ENCODE measurements around the gene EMD.
"Not testable (repeated sequence)": the region's sequence is repeated elsewhere in the genome, so short reads cannot be mapped to it uniquely, and the experiment has no call there.

The EMD gene

DNA sequence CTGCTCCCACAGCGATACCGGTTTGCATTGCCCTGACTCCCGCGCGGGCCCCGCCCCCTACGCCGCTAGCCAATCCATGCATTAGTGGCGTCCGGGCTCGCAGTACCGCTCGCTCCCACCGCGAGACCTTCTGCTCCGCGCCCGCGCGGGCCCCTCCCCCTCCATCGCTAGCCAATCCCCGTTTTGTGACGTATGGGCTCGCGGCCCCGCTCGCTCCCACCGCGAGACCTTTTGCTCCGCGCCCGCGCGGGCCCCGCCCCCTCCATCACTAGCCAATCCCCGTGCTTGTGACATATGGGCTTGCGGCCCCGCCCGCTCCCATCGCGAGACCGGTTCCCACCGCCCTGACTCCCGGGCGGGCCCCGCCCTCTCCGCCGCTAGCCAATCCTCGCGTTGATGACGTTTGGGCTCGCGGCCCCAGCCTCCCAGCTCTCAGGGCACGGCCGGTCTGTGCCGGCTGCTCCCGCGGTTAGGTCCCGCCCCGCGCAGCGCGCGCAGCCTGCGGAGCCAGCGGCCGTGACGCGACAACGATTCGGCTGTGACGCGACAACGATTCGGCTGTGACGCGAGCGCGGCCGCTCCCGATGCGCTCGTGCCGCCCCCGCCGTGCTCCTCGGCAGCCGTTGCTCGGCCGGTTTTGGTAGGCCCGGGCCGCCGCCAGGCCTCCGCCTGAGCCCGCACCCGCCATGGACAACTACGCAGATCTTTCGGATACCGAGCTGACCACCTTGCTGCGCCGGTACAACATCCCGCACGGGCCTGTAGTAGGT, at the start of gene EMD:
EMD (plus strand) TSS at position 497 of the 770 bp plus-strand sequence; CDS start at position 687, 190 bp downstream.
- DNase-seq = peak; percentile 94

GRCh38 chrX:154332561-154332960, 46.5 kb upstream of the EMD start:
- no peak for DNase-seq

DNA sequence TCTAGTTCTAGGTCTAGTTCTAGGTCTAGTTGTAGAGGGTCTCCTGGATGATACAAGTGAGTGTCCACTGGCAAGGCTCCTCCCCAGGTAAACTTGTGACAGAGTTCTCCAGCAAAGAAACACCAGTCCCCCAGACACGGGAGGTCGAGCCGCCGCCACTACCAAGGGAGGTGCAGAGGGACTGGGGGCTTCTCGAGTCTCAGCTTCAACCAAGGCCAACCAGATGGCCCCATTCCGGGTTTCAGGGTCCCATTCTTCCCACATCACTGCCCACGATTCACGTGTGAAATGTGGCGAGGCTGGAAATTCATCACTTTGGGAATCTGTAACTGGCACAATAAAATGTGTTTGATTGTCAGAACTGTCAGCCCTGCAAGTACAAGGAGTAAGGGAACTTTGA, 46.0 kb upstream of the EMD start:
- no peak for DNase-seq

DNA sequence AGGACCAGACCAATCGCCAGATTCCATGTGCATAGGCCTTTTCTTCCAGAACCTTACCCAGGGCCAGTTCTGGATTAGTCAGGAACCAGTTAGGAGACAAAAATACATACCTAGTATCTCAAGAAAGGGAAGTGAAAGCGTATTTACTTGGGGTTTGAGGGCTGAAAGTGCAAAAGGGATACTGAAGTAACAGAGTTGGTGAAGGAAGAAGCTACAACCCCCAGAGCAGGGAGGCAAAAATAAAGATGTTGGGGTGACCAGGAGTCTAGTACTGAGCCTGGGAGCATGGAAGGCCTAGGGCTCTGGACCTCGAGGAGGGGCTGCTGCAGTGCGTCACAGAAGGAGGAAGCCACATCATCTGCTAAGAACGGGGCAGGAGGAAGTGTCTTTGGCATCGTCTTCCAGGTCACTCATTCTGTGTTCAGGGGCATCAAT, 45.2 kb upstream of the EMD start:
- no peak for DNase-seq

GRCh38 chrX:154334496-154334895, 44.6 kb upstream of the EMD start:
- DNase-seq = no peak

GRCh38 chrX:154341399-154342298, 37.4 kb upstream of the EMD start:
- DNase-seq = not testable (repeated sequence)

GRCh38 chrX:154343063-154343462, 36.0 kb upstream of the EMD start:
- not testable (repeated sequence) for DNase-seq

DNA sequence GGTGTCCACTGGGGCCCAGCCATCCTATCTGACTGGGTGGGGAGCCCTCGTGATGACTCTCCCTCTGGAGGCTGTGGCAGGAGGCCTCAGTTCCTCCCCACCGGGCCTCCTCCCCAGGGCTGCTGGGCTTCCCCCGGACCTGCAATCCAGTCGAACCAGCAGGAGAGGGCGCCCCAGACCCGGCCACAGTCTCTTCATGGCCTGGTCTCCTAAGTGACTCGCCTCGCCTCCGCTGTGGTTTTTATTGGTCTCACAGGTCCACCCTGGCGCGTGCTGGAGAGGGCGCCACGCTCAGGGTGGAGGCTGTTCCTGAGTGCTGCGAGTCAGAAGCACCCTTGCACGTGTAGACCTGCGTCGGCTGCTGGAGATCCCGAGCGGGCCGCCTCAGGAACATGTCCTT, 35.5 kb upstream of the EMD start:
- not testable (repeated sequence) for DNase-seq

DNA sequence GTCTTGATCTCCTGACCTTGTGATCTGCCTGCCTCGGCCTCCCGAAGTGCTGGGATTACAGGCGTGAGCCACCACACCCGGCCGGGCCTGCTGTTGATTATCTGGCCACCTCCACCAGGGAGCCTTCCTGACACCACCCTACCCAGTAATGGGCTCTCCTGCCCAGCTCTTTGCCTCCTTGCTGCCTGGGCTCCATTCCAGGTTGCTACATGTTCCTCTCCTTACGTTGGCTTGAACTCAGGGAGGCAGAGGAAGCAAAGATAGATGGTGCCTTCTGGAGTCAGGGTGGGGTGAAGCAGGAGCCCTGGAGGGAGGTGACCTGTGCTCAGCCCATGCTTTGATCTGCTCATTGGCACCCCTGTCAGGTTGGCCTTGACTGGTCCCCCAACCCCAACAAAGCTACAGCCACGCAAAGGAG, 31.0 kb upstream of the EMD start:
- no peak for DNase-seq

DNA sequence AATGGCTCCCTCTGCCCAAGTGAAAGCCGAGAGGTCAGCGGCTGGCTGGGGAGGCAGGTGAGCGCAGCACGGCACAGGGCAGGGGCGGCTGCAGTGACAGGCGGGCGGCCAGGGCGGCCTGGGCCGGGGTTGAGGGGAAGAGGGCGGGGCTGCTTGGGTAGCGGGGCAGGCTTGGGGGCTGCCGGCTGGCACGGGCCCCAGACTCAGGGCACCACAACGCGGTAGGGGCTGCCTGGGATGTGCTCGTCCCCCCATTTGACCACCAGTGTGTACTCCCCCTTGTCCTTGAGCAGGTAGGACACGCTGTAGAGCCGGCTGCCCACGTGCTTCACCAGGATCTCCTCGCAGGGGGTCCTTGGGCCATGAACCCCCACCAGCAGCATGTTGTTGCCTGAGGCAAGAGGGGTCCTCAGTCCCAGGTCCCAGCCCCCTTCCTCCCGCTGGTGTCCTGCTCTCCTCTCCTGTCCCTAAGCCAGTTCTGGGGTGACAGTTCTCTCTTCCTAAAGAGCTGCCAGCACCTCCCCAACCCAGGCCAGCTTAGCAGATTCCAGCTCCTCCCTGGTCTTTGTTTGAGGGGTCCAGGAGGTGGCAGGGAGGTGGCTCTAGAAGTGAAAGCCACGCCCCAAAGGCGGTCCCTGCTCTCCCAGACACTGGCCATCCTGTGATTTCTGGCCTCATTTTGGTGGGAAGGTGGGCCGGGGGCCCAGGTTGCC, 30.3 kb upstream of the EMD start:
- DNase-seq = no peak

DNA sequence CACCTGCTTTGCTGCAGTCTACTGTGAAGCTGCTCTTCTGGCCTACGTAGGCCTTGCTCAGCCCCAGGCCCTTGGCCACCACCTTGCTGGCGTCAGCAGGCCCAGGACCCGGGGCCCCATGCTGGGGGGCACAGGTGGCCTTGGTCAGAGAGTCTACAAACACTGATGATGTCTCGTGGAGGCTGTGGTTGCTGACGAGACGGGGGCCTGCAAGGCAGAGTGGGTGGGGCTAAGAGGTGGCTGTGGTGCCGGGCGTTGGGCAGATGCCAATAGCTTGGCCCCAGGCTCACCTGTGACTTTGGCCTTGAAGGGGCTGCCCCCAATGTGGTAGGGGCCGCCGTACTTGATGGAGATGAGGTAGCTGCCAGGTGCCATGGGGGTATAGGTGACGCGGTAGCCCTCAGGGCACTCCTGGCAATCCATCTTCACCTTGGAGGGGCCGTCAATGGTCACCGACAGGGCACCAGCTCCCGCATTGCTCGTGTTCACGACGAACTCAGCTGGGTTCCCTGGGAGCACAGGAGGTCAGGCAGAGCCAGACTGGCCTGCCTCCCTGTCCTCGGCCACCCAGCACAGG, 29.6 kb upstream of the EMD start:
- DNase-seq = no peak

DNA sequence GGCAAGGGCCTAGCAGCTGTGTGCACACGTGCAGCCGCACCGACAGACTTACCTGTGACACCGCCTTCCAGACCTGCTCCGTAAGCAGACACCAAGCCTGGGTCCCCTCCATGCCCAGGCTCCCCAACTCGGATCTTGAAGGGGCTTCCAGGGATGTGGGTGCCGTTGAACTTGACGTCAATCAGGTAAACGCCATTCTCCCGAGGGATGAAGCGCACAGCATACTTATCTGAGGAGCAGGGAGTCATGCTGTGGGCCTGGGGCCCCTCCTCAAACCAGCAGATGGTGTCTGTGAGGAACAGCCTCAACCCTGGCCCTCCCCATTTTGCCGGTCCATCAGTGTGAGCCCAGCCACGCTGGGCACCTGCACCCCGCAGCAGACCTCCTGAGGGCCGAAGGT, 29.1 kb upstream of the EMD start:
- DNase-seq = no peak

- no peak for DNase-seq
These were observed 28.5 kb upstream of the EMD start for GRCh38 chrX:154350429-154351182.

DNA sequence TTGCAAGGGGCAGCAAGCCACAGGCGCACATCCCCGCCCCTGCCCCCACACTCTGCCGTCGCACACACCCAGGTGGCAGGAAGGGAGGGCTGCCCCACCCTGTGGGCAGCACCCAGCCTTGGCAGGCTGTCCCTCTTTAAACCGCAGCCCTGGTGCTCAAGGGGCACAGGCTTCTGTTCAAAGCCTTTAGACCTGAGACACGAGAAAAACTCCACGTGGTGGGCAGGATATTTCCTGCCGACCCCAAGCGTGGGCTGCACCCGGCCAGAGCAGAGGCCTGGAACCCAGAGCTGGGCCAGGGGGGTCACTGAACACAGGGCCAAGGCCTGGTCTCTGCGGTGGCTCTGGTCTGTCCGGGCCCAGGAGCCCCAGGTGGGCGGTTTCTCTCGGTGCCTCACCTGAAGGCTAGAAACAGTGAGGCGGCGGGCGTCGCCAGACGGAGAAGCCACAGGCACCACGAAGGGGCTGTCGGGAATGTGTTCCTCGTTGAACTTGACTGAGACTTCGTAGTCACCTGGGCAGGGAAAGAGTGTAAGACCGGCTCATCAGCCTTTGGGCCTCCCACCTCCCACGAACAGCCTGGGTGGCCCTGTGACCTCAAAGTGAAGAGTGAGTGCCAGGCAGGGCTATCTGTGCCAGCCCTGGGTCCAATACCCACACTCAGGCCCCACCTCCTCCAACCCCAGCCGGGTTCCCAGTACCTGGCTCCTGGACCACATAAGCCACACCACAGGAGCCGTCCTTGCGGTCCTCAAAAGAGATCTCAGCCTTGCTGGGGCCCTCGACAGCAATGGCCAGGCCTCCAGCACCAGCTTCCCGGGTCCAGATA, 27.7 kb upstream of the EMD start:
- no peak for DNase-seq

DNA sequence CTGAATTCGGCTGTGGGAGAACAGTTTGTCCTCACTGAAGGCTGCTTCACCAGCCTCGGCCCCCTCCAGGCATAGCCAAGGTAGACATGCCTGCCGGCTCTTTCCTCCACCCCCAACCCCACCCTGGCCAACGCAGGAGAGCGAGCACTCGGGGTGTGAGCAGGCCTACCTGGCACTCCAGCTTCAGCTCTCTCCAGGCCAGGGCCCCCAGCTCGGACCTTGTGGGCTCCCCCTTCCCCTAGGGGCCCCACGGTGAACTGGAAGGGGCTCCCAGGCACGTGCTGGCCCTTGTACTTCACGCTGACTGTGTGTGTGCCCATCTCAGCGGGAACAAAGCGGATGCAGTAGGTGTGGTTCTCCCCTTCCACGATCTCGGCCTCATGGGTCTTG, 27.1 kb upstream of the EMD start:
- no peak for DNase-seq

DNA sequence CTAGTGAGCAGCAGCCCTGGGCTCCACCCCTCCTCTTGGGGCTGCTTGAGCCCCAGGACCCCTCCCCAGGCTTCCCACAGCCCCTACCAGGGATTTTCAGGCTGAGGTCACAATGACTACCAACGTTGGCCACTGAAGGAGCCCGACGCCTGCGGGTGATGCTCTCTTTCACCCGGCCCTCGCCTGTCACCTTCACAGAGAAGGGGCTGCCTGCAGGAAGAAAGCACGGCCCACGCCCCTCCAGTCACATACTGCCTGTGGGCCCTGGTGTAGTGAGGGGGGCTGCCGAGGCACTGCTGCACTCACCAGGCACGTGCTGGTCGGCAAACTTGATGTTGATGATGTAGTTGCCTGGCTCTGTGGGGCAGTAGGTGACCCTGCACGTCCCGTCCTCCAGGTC, 26.6 kb upstream of the EMD start:
- no peak for DNase-seq

GRCh38 chrX:154353172-154353843, 25.8 kb upstream of the EMD start:
- no peak for DNase-seq

GRCh38 chrX:154354013-154354412, 25.1 kb upstream of the EMD start:
- DNase-seq = no peak

DNA sequence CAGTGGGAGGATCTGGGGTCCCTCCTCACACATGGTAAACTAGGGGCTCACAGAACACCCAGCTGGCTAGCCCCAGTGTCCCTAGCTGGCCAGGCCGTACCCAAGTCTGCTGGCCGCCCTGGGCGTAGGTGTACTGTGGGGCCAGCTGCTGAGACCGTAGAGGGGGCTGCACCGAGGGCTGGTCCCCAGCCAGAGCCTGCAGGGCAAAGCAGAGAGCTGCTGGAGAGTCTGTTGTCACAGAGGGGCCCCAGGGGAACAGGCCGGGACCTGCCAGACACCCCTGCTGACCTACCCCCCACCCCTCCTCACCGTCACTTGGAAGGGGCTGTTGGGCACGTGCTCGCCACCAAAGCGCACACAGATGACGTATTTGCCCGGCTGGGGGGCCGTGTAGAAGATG, 24.6 kb upstream of the EMD start:
- no peak for DNase-seq

- DNase-seq = no peak
These were observed 23.9 kb upstream of the EMD start for GRCh38 chrX:154355094-154355775.

All from activated CD4-positive, alpha-beta T cell treated with anti-CD3 and anti-CD28 coated beads for 1 hour (primary cell).